ENCODE data around the gene GRK1.

- TF ChIP-seq CTCF (IDR thresholded peaks at IDR 0.05): no peak
- no peak for TF ChIP-seq POLR2A (IDR thresholded peaks at IDR 0.05)
Observed at GRCh38 chr13:113746143-113746525, 79.1 kb downstream of the GRK1 start.

All from Peyer's patch (tissue), 4 donors.